Inflammatory macrophage treated with lipopolysaccharide for 4 hours (primary cell): Measurements from ENCODE around the gene DPH6.
"Not testable (repeated sequence)": the region's sequence is repeated elsewhere in the genome, so short reads cannot be mapped to it uniquely, and the experiment has no call there.

Experiments used
- DNase-seq: peaks from one replicate; pipeline ENCODE4 v3.0.0-alpha.2; 2020

Gene DPH6

DNA sequence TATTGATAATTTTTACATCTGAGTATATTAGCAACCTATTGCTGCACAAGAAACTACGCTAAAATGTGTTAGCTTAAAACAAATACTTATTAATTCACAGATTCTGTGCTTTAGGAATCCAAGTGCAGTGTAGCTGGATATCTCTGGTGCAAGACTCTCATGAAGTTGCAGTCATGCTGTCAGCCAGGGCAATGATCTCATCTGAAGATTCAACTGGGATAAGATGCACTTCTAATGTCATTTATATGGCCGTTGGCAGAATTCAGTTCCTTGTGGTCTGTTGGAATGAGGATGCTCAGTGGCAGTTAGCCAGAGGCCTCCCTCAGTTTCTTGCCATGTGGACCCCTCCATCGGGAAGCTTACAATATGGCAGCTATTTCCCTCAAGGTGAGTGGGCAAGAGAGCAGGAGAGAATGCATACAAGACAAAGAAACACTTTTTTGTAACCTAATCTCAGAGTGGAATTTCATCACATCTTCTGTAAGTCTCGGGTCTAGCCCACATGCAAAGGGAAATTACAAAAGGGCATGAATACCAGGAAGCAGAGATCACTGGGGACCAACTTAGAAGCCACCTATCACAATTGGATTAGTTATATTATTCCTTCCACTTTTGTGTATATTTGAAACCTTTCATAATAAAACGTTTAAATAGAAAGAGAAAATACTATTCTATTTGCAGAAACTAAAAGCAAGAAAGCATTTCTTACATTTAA lies 61.6 kb downstream of the DPH6 start:
- no peak for DNase-seq

DNA sequence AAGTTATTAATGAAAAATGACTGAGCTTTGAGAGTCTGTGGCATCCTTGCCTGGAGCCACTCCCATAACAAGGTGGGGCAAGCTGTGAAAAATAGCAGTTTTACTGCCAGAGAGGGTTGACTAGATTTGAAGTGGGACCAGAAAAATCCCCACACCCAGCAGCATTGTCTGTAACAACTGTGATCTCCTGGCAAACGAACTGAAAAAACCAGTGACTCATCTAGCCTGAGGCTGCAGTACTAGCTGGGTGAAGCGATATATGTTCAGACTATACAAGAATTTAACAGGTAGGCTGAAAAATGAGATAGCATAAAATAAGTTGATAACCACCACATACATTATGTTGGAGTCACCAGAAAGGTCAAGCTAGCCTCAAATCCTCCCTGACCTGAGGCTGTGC lies 64.0 kb downstream of the DPH6 start:
- DNase-seq = no peak

DNA sequence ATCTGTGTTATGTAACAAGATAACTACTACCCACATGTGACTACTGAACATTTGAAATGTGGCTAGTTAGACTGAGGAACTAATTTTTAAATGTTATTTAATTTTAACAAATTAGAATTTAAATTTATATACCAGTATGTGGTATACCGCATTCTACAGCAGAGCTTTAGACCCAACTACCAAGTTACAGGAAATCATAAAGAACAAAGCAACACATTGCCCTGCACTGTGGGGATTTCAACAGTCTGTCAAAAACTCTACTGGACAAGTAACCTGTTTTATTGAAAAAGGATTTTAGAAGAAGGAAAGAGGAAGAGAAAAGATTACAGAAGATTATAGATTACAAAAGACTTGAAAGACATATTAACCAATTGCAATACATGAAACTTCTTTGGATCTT lies 64.9 kb downstream of the DPH6 start:
- DNase-seq = no peak

DNA sequence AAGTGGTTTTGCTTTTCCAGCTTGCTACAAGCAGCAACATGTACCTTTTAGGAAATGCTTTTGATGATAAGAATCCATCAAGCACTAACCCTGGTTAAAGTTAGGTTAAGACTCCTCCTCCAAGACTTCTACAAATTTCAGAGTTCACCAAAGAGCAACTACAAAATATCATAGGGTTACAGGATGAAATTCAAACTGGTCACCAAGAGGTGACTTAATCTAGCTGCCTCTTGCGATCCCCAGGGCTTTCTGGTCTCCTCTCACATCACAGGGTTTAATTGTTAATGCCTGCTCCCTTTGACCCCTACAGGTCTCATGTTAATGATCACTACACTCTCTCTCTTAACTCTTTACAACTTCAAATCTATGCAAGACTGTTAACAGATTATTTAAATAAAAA lies 66.5 kb downstream of the DPH6 start:
- no peak for DNase-seq

DNA sequence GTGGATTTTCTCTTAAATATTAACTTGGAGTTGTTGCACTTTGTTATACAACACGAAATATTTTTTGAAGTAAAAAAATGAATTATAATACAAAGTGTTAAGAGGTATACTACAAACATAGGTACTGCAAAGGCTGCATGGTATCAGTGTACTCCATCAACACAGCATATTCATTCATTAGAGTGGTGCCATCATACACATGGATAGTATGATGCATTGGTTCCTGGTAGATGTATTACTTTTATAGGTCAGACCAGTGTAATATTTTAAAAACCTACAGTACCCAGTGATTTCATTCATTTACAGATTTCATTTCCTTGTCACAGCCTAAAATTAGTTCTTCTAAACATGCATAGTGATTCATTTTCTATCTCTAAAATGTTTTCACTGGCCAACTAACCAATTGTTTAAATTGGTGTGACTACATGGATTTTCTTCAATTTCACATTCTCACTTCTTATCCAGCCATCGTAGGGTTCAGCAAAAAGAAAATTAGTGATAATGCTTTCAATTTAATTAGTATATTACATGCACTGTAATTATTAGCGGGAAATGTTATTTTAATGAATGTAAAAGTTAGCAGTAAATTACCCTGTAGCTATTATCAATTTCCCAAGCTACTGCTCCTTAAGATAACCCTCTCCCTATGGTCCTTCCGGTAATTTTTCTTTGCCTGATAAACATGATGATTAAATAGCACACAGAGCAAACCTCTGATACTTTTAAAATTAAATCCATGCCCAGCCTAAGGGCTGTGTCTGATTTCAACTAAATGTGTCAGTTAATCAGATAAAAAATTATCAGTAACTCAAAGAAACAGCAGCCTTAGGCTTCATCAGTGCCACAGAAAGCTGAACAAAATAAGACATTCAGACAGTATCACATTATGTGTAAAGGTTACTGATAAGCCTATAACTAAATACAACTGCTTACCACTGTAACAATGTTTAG lies 68.4 kb downstream of the DPH6 start:
- no peak for DNase-seq

DNA sequence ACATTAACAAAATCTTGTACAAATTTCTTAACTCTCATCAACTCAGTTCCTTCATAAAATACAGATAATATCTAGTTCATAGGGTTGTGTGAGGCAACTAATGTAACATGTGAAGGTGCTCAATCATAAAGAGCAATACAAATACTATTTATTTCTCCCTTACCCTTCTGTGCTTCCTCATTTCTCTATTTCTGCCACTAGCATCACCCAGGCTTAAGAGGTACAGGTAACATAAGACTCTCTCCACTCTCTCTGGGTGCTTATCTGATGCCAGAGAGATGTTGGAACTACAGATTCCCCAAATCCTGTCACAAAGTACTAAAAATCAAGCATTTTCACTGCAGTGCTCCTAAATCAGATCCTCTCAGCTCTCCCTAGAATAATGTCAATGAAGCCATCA lies 74.9 kb downstream of the DPH6 start:
- DNase-seq = no peak

DNA sequence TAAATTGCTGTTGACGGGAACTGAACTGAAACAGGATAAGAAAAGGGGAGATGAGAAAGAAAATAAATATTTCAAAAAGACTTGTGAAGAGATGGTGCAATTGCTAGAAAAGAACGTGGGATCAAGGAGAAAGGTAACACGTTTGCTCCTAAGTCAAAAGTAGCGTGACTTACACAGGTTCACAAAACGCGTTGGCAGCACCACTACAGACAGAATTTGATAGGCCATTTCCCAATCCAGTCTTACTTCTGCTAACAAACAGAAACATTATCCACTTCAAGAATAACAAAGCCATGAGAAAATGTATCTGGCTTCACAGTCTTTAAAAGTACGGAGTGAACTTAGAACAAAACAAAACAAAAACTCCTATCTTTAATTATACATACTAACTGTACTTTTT lies 75.5 kb downstream of the DPH6 start:
- no peak for DNase-seq

DNA sequence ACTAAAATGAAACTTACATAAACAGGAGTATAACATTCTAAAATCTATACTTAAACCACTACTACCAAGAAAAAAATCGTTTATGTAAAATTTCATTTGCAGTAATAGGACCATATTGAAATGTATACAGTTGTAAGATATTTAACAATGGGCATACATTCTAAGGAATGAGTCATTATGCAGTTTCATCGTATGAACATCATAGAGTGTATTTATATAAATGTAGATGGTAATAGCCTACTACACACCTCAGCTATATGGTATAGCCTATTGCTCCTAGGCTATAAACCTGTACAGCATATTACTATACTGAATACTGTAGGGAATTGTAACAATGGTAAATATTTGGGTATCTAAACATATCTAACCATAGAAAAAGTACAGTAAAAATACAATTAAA lies 79.5 kb downstream of the DPH6 start:
- DNase-seq = no peak

DNA sequence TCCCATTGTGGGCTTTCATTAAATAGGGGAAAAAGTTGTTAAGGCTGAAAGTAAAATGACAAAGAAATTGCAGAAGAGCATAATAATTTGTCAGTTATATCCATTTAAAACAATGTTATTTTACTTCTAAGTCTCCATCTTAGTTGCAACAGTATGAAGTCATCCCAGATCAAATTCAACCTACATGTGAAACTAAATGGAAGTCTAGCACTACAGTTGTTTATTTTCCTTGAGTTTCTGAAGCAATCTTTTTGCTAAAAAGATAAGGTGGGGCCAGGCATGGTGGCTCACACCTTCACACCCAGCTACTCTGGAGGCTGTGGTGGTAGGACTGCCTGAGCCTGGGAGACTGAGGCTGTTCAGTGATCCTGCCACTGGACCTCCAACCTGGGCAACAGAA lies 80.2 kb downstream of the DPH6 start:
- DNase-seq = no peak

DNA sequence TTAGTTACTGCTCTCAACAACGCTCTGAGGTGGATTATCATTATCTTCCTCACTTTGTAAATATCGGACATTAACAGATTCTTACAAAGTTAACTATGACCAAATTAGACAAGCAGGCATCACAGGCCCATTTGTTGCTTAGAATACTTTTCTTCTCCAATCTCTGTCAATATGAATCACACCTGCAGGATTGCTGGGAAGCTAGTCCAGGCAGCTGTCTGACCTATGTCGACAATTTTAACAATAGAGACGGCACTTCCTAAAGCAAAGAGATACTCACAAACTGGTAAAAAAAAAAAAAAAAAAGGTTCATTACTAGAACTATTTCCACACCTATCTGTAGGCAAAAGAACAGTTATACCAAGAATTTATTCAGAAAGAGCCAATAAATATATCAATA lies 85.3 kb downstream of the DPH6 start:
- DNase-seq = no peak

DNA sequence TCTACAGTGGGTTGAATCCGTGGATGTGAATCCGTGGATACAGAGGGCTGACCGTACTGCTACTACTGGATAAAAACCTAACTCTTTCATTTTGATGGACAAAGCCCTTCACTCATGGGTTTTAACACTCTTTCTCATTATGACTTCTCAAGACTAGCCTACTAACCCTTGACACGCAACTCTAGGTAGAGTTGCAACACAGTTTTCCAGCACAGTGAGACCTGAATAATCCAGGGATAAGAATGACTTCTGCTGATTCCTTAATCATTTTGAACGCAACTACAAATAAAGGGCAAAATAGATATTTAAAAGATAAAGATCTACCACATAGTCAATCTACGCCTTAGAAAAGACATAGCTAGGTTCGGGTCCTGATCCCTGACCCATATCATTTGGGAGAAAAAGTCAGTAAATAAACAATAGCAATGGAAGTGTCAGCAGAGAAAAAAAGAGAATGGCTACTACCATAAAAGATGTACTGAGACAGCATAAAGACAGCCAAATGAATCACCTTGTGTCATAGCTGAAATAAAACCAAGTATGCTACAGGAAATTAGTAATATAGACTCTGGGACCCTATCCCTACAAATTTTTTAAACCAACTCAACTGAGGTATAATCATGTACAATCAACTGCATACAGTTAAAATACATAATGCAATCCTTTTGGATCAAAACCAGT lies 87.6 kb downstream of the DPH6 start:
- DNase-seq = no peak

DNA sequence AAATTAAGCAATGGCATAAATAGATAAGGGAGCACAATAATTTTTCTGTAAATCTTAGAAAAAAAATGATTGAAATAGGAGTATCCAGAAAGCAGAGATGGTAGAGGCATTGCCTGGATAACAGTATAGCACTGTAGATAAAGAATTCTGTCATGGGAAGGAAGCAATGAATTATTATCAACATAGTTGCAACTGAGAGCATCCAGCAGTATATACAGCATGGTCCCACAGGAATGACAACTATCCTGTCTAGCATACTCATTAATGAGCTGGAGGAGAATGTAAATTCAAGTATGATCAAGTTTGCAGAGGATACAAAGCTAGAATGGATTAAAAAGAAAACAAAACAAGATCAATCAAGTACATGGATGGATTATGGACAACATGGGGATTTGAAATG lies 90.8 kb downstream of the DPH6 start:
- DNase-seq = no peak

DNA sequence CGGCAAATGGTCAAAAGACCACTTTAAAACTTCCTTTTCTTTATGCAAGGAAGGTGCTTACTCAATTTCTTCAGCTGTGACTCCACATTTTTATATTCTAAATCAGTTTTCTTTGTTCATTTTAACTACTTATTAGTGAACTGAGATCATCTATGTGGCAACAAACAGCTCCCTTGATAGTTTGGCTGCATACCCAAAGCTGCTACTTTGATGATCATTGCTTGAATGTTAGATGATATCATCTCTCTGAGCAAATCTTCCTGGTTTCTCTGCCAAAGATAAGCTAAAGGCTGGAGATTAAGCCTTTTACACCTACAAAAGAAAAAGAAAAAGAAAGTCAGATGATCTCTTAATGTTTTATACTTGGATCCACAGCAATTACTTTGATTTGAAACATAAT lies 95.5 kb downstream of the DPH6 start:
- no peak for DNase-seq

DNA sequence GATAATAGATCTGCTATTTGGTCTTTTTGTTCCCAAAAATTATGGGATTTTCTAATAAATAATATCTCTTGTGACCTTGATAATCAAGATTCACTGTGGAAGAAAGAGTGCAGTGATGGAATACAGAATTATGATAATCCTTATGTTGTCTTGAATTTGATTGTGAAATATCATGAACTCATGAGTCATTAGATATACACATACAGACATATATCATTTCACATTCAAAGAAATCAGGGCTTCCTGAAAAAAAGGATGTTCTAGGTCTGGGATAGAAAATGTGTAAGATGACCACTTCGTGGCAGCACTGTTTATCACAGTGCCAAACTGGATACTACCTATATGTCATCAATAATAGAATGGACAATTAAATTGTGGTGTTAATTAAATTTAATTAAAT lies 97.7 kb downstream of the DPH6 start:
- no peak for DNase-seq

DNA sequence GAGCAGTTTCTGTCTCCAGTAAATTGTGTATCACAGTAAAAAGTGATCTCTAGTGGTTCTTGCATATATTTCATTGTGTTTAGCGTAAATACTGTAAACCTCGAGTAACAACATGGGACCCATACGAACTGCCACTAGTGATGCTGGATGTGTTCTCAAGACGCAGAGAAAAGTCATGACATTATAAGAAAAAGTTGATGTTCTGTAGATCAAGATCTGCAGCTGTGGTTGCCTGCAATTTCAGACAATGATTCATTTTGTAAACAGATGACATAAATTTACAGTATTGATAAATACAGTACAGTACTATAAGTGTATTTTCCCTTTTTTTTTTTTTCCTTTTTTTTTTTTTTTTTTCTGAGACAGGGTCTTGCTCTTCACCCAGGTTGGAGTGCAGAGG lies 100.1 kb downstream of the DPH6 start:
- DNase-seq = no peak

DNA sequence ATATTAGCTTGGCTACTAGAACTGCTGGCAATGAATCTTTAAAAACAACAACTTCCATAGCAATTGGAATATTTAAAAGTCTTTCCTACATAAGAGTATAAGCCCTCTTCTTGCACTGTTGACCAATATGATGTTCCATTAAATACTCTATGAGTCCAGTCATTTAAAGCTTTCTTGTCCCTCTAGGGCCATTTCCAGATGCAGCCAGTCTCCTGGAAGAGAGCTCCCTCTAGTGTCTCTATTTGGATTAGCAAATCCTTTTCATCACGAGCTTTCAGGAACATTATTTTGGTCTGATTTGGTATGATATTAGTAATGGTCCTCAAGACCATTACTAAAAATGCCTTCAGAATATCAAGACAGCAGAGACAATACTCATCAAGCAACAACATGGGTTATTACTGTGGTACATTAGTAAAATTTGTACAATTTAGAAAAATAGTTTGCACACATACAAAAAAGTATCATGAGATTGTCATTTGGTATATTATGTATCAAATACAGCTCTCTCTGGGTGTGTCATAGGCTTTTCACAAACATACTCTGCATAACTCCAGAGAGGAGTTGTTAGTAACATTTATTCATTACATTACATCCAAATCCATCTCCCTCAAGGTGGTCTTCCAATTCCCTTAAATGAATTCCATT lies 101.3 kb downstream of the DPH6 start:
- peak; percentile 53 for DNase-seq

DNA sequence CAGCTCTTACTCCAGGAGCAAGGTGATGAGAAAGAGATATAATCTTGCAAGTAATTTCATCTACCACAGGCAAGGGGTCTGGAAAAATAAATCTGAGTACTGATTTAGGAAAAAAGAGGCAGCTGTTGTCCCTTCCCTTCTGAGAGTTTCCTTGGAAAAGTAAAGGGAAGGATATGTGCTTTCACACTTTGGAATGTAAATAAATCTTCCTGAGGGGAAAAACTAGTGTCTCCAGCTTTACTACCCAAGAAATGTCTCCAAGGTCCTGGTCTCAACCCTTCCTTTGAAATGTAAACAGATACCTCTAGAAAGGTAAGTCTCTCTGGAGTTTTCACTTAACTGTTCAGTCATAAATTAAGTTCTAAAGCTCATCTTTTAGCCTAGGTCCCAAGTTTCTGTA lies 102.6 kb downstream of the DPH6 start:
- no peak for DNase-seq

DNA sequence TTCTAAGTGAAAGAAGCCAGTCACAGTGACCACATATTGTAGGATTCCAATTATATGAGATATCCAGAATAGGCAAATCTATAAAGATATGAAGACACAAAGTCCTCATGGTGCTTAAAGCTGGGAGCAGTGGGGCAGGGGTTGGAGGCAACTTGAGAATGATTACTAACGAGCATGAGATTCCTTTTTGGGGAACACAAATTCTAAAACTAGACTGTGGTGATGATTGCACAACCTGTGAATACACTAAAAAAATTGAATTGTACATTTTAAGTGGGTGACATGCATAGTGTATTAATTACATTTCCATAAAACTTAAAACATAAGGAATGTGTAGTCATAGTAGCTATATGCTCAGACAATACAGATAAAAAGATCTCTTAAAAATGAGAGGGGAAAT lies 103.2 kb downstream of the DPH6 start:
- peak; percentile 48 for DNase-seq

DNA sequence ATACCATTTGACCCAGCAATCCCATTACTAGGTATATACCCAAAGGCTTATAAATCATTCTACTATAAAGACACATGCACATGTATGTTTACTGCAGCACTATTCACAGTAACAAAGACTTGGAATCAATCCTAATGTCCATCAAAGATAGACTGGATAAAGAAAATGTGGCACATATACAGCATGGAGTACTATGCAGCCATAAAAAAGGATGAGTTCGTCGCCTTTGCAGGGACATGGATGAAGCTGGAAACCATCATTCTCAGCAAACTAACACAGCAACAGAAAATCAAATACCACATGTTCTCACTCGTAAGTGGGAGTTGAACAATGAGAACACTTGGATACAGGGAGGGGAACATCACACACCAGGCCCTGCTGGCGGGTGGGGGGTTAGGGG lies 104.7 kb downstream of the DPH6 start:
- DNase-seq = not testable (repeated sequence)

DNA sequence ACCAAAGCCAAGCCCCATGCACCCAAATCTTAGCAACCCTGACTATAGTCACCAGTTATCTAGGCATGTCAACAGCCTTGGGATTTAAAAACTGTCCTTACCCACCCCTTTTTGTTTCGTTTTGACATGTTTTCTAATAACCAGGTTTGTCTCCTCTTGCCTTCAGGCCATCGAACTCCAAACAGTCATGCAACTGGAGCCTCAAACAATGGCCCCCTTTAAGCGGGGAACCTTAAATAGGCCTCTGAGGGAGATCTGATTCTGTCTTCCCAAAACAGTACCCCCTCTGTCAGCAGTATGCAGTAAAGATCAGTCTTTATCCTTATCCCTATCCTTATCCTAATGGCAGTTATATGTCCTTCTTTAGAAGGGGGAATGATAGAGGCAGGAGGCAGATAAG lies 105.7 kb downstream of the DPH6 start:
- DNase-seq = no peak

DNA sequence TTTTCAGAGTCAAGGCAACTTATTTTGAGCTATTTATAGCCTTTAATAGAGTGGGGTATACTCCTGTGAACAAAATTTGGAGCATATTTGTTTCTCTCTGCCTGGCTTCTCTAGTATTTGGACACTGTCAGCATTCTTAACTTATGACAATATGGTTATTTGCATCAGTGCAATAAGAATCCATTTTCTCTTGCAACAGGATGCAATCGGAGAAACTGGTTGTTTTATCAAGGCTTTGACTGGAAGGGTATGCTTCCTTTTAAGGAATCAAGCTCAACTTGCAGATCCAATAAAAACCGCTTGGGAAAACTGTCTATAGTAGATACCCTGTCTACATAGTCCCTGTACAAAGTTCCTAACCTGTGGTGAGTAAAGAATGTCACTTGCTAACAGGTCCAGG lies 106.7 kb downstream of the DPH6 start:
- no peak for DNase-seq

DNA sequence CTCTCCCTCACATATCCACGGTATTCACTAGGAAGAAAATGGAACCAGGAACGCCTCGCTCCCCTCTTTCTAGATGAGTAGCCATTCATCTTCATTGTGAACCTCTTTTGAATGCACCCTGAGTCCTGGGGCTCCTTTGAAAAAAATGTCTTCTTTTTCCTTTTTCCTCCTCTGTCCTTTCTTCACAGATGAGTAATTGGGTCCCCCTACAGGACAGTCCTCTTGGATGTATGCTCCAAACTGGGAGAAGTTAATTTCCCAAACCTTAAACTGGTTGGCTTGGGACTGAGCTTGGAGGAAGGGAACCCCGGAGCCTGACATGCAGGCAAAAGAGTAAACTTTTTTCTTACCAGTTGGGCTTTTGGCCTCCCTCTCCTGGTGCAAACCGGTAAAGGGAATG lies 108.8 kb downstream of the DPH6 start:
- DNase-seq = no peak

DNA sequence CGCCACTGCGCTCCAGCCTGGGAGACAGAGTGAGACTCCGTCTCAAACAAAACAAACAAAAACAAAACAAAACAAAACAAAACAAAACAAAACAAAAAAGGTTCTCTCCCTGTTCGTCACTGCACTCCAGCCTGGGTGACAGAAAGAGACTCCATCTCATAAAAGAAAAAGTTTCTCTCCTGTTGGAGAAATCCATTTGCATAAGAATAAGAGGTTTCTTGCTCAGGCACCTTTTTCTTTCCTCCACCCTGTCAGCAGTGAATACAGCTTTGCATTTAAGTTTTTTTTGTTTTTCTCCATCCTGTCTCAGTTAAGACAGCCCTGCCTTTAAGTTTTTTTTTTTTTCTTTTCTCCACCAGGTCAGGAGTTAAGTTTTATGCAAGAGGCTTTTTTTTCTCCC lies 109.5 kb downstream of the DPH6 start:
- no peak for DNase-seq
